Measurements from ENCODE around the gene BMPR1B. TPM values are rescaled to one million over a fixed set of nuclear protein-coding genes. Genes with fewer than 3 reads are reported as not detected.
A peak's percentile ranks its signal among the peaks of the same experiment; 100 is the strongest.

BMPR1B gene
- total and polyA plus RNA-seq, 2 of the 8 experiments (the other 6 are each of a cell fraction or from before 2014, with no cell fraction given): 0.14 to 1.1 TPM

DNA sequence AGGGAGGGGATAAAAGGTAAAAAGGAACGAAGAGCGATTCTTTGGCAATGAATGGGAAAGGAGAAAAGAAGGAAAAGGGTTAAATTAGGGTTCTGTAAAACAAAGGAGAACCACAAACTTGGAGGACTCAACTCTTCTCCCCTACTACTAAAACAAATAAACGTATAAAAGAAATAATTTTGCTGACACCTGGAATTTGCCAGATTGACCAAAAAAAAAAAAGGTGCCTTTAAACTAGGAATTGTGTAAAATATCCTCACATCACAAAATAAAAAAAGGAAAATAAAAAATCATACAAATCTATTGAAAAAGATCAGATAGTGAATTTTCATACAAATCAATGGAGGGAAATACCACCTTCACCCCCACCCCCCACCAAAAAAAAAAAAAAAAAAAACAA is 129.3 kb downstream of the BMPR1B start:
- TF ChIP-seq KDM5A (IDR thresholded peaks at IDR 0.05; ENCODE audit: low read length) (no peak), RAD21 (IDR thresholded peaks at IDR 0.05 in 1 of 2, conservative IDR thresholded peaks at IDR 0.05 in 1 of 2; ENCODE audit: low read depth in 2 of 2, low read length in 2 of 2) (no peak), MAFK (IDR thresholded peaks at IDR 0.05; ENCODE audit: low read depth, low read length) (0 out of 2 replicates have a peak, but pooled peaks have one; percentile 13), NRF1 (IDR thresholded peaks at IDR 0.05; ENCODE audit: low read depth, low read length) (no peak), POLR2A (IDR thresholded peaks at IDR 0.05; ENCODE audit: control extremely low read depth in 1 of 2, low read depth in 2 of 2, low read length in 2 of 2) (no peak), RNF2 (IDR thresholded peaks at IDR 0.05; ENCODE audit: borderline replicate concordance, low read depth, low read length, missing control alignments, poor library complexity, severe bottlenecking) (no peak), SAP30 (IDR thresholded peaks at IDR 0.05; ENCODE audit: insufficient read depth, insufficient replicate concordance, low read length) (no peak)
- H3K36me3 ChIP-seq (ENCODE audit: control insufficient read depth in 2 of 4, insufficient read depth in 4 of 4, low read length in 3 of 4): no peaks in the 10 kb centered on the region
- no peak overlapping the region for H2BK120ac ChIP-seq (replicated peaks; ENCODE audit: low read depth, low read length)
- no peaks in the 10 kb centered on the region for H3K27me3 ChIP-seq (replicated peaks in 1 of 4; ENCODE audit: control insufficient read depth in 3 of 4, extremely low read depth in 1 of 4, insufficient read depth in 3 of 4, low read length in 3 of 4)
- H3K56ac ChIP-seq (replicated peaks; ENCODE audit: insufficient read length, low read depth, low read length): no peak overlapping the region
- H2AK5ac ChIP-seq (ENCODE audit: low read depth, low read length): no peak overlapping the region
- no peaks in the 10 kb centered on the region for H4K20me1 ChIP-seq (replicated peaks in 1 of 2; ENCODE audit: control insufficient read depth in 1 of 2, insufficient read depth in 2 of 2, low read length in 2 of 2)
- H3K4me2 ChIP-seq (ENCODE audit: insufficient read depth in 1 of 2, low read depth in 2 of 2, low read length in 2 of 2): no peak overlapping the region
- H2BK15ac ChIP-seq (ENCODE audit: low read length): no peak overlapping the region
- no peaks in the 10 kb centered on the region for H3K23me2 ChIP-seq (ENCODE audit: low read depth, low read length)
- no peak overlapping the region for H3K9ac ChIP-seq (replicated peaks in 1 of 4; ENCODE audit: extremely low read depth in 1 of 4, low read depth in 3 of 4, low read length in 3 of 4)
- H3K4me3 ChIP-seq (ENCODE audit: extremely low read depth in 1 of 4, insufficient read depth in 2 of 4, low read depth in 3 of 4, low read length in 4 of 4): no peak overlapping the region
- WGBS, 2 experiments (ENCODE audit: extremely low coverage in 1 of 2, insufficient coverage in 1 of 2, insufficient read length in 1 of 2, insufficient replicate concordance in 2 of 2, low coverage in 1 of 2, low lambda C conversion rate in 2 of 2, missing lambda C conversion rate in 1 of 2): 33% methylated on average over 3 of the region's 3 CpGs; no CpG with 5 or more reads in 1 of the 2 experiments
- ChIA-PET POLR2A (ENCODE audit: partially characterized antibody) (no interaction called here), CTCF (ENCODE audit: partially characterized antibody) (no interaction called here)
- no peak overlapping the region for H3K23ac ChIP-seq (ENCODE audit: insufficient read length)
- H4K5ac ChIP-seq (ENCODE audit: insufficient read length, low read depth, low read length): no peak overlapping the region
- peaks cover 4 to 6% of the 10 kb centered on the region in 2 experiments; a peak in 3 of 4 replicates for H3K9me3 ChIP-seq (ENCODE audit: insufficient read depth in 2 of 2, low read depth in 1 of 2, low read length in 1 of 2)
- no peaks in the 10 kb centered on the region for H3K79me1 ChIP-seq (ENCODE audit: low read depth, low read length)
- no peak overlapping the region for H3K4ac ChIP-seq (replicated peaks; ENCODE audit: insufficient read length, low read depth, low read length)
- peak overlapping the region; percentile 80; the same call in 1 of the 2 replicates for H2AFZ ChIP-seq (ENCODE audit: low read length)
- H2BK20ac ChIP-seq (ENCODE audit: low read length): no peak overlapping the region
- no peak overlapping the region for H3K27ac ChIP-seq (ENCODE audit: low read depth, low read length)
- no peak overlapping the region for H4K8ac ChIP-seq (ENCODE audit: extremely low read depth, insufficient read depth, low read length)
- no peak overlapping the region for H4K91ac ChIP-seq (replicated peaks; ENCODE audit: insufficient read length, low read length)
- H3K79me2 ChIP-seq (ENCODE audit: control insufficient read depth in 1 of 2, insufficient read depth in 2 of 2, low read length in 2 of 2): no peaks in the 10 kb centered on the region
- DNase-seq (ENCODE audit: low read depth in 1 of 2, low spot score in 2 of 2) (no peak), FAIRE-seq (no peak)
- H3K4me1 ChIP-seq (replicated peaks in 1 of 4; ENCODE audit: control insufficient read depth in 3 of 4, insufficient read depth in 4 of 4, low read length in 3 of 4): peaks cover 0 to 5% (median 3%) of the 10 kb centered on the region in 4 experiments; a peak in 3 of 7 replicates
- H3K18ac ChIP-seq (ENCODE audit: extremely low read depth, low read length): no peak overlapping the region
- no peak overlapping the region for H2BK5ac ChIP-seq (ENCODE audit: low read depth, low read length)
- H3K14ac ChIP-seq (ENCODE audit: insufficient read length): no peak overlapping the region
- H2BK12ac ChIP-seq (ENCODE audit: low read depth, low read length): no peak overlapping the region

All from H1 (cell line).